ENCODE measurements around the gene PPFIBP1.
"Not testable (repeated sequence)": the region's sequence is repeated elsewhere in the genome, so short reads cannot be mapped to it uniquely, and the experiment has no call there.

DNA sequence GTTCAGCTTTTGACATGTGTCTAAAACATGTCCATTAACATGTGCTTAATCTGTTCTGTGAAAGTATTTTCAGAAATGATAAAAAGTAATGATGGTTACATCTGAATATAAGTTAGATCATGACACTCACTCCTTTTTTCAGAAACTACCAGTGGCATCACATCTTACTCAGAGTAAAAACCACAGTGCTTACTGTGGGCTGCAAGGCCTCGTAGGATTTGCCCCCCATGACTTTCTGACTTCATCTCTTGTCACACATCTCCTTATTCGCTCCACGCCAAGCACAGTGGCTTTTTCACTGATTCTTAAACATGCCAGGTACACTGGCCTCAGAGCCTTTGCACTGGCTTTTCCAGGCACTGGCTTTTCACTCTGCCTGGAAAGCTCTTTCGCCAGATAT lies 112.6 kb downstream of the PPFIBP1 start:
- TF ChIP-seq, protein P1, sequence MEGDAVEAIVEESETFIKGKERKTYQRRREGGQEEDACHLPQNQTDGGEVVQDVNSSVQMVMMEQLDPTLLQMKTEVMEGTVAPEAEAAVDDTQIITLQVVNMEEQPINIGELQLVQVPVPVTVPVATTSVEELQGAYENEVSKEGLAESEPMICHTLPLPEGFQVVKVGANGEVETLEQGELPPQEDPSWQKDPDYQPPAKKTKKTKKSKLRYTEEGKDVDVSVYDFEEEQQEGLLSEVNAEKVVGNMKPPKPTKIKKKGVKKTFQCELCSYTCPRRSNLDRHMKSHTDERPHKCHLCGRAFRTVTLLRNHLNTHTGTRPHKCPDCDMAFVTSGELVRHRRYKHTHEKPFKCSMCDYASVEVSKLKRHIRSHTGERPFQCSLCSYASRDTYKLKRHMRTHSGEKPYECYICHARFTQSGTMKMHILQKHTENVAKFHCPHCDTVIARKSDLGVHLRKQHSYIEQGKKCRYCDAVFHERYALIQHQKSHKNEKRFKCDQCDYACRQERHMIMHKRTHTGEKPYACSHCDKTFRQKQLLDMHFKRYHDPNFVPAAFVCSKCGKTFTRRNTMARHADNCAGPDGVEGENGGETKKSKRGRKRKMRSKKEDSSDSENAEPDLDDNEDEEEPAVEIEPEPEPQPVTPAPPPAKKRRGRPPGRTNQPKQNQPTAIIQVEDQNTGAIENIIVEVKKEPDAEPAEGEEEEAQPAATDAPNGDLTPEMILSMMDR (IDR thresholded peaks at IDR 0.05; ENCODE audit: insufficient read depth, low read length): not testable (repeated sequence)
- TF ChIP-seq POLR2AphosphoS5 (IDR thresholded peaks at IDR 0.05; ENCODE audit: low read depth); GABPA (IDR thresholded peaks at IDR 0.05; ENCODE audit: low read depth); SPI1 (IDR thresholded peaks at IDR 0.05; ENCODE audit: borderline replicate concordance, low read depth): not testable (repeated sequence)
- TF ChIP-seq, protein P2, sequence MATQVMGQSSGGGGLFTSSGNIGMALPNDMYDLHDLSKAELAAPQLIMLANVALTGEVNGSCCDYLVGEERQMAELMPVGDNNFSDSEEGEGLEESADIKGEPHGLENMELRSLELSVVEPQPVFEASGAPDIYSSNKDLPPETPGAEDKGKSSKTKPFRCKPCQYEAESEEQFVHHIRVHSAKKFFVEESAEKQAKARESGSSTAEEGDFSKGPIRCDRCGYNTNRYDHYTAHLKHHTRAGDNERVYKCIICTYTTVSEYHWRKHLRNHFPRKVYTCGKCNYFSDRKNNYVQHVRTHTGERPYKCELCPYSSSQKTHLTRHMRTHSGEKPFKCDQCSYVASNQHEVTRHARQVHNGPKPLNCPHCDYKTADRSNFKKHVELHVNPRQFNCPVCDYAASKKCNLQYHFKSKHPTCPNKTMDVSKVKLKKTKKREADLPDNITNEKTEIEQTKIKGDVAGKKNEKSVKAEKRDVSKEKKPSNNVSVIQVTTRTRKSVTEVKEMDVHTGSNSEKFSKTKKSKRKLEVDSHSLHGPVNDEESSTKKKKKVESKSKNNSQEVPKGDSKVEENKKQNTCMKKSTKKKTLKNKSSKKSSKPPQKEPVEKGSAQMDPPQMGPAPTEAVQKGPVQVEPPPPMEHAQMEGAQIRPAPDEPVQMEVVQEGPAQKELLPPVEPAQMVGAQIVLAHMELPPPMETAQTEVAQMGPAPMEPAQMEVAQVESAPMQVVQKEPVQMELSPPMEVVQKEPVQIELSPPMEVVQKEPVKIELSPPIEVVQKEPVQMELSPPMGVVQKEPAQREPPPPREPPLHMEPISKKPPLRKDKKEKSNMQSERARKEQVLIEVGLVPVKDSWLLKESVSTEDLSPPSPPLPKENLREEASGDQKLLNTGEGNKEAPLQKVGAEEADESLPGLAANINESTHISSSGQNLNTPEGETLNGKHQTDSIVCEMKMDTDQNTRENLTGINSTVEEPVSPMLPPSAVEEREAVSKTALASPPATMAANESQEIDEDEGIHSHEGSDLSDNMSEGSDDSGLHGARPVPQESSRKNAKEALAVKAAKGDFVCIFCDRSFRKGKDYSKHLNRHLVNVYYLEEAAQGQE (IDR thresholded peaks at IDR 0.05; ENCODE audit: insufficient replicate concordance, low read depth): not testable (repeated sequence)
